HG03139 (cell line): ENCODE measurements around the gene HSF2.

Source experiments
- ATAC-seq: cut with Tn5 transposase; IDR thresholded peaks from one replicate; pipeline ENCODE4 v1.9.1; 2021; ENCODE audit not compliant: unreplicated experiment

HSF2 gene, protein sequence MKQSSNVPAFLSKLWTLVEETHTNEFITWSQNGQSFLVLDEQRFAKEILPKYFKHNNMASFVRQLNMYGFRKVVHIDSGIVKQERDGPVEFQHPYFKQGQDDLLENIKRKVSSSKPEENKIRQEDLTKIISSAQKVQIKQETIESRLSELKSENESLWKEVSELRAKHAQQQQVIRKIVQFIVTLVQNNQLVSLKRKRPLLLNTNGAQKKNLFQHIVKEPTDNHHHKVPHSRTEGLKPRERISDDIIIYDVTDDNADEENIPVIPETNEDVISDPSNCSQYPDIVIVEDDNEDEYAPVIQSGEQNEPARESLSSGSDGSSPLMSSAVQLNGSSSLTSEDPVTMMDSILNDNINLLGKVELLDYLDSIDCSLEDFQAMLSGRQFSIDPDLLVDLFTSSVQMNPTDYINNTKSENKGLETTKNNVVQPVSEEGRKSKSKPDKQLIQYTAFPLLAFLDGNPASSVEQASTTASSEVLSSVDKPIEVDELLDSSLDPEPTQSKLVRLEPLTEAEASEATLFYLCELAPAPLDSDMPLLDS

DNA sequence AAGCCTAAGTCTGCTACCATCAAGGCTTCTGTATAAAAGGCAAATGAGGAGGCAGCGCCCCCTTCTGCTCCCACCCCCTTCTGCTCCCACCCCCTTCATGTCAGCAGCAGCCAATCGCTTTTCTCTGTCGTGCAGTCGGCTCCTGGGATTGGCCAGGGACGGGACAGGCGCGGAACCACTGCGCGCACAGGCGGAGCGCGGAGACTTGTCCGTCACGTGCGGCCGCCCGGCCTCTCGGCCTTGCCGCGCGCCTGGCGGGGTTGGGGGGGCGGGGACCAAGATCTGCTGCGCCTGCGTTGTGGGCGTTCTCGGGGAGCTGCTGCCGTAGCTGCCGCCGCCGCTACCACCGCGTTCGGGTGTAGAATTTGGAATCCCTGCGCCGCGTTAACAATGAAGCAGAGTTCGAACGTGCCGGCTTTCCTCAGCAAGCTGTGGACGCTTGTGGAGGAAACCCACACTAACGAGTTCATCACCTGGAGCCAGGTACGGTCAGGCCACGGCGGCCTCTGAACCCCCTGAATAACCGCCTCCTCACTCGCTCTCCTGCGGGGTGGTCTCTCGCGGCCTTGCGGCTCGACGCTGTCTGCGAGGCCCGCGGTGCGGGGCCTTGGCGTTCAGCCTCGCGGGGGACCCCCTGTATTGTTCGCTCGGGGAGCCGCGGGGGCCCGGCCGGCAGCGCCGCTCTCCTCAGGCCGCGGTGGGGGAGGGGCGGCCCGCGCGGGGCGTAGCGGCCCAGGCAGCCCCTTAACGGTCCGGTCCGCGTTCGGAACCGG lies at the start of gene HSF2:
Gene HSF2, plus strand, starts transcription at position 305 of the 773 bp plus-strand sequence. Its CDS starts 86 bp downstream, at position 391.
- ATAC-seq: peak; percentile 99

DNA sequence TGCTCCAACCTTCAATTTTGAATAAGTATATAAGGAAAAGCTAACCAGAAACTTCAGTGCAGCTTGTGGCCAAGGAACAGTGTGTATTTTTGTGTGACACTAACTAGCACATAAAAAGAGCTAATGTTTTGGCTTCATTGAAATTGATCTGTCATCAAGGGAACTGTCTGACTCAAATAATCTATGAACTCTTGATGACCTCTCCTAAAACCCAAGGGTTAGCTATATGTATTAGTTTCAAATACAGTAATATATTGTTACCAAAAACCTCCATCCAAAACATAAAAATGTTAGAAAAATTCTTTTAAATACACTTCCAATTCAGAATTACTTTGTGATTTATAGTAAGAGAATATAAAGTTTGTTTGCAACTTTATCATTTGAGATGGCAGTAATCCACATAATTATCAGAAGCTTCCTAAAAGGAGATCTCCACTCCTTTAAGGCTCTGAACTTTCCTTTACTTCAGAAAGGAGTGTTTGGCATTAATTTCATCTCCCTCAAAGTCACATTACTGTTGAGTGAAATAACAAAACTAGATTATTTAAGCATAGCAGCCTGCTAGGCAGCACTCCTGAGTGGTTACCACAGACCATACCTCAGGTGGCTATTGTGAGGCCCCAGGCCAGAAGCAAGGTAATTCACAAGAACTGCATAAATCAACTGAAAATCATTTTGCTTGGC lies 46.3 kb upstream of the HSF2 start:
- ATAC-seq: no peak

DNA sequence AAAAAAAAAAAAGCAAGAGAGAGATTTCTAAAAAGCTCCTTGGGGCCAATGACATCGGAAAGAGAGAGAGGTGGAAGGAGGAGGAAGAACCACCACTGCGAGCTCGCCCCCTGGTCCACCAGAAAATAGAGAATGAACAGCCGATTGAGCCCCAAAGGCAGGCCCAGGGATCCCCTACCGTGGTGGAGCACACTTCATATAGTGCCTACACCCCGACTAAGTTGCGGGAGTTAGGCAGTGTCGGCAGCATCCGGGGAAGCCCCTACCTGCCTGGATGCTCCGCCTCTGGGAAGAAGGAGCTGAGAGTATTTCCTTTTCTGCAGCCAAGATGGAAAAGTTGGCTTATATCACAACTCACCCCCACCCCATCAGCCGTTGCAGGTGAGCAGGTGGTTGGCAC lies 38.6 kb upstream of the HSF2 start:
- ATAC-seq: no peak

DNA sequence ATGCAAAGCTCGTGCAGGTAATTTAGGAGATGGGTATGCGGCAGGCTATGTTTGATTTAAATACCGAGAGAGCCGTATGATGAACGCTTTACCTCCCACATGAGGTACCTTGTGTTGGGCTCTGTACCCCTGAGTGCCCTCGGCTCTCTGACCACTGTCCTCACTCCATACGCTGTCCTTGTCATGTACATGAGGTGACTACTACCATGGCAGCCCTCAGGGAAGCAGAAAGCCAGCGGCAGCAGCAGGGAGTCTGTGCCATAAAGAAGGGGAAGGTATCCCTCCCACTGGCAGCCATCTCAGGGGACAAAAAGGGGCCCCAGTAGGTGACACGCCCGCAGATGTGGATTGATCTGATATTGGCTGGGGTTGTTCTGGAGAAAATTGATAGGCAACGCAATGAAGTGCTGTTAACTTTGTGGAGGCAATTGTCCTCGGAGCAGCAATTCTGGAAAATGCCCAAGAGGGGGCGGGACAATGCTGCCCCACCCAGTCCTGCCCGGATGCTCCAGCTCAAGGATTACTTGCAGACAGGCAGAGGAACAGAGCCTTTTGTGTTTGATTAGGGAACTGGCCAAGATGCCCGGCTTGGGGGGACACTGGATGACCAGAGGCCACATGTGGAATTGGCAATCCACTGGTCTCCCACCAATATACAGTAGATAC lies 38.0 kb upstream of the HSF2 start:
- ATAC-seq: no peak

DNA sequence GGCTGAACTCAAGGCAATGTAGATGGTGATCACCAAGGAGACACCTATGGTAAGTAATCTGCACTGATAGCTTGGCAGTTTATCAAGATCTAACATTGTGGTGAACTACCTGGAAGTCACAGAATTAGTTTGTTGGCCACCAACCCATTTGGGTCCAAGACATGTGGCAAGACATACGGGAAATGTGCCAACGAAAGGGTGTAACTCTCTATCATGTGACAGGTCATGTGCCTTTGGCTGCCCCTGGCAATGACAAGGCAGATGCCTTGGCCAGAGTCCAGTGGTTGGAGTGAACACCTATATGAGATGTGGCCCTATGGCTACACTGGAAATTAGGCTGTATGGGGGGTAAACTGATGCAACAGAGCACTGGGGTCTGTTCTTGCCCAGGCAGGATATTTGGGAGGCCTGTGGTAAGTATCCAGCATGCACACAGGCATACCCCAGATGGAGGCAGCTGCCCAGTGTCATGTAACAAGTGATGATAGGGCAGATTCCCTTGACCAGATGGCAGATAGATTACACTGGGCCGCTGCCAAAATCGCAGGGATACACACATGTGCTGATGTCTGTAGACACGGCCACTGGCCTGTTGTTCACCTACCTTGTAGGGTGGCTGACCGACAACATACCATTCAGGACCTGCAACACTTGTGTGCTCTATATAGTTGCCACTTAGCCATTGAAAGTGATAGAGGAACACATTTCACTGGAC lies 35.5 kb upstream of the HSF2 start:
- ATAC-seq: no peak

DNA sequence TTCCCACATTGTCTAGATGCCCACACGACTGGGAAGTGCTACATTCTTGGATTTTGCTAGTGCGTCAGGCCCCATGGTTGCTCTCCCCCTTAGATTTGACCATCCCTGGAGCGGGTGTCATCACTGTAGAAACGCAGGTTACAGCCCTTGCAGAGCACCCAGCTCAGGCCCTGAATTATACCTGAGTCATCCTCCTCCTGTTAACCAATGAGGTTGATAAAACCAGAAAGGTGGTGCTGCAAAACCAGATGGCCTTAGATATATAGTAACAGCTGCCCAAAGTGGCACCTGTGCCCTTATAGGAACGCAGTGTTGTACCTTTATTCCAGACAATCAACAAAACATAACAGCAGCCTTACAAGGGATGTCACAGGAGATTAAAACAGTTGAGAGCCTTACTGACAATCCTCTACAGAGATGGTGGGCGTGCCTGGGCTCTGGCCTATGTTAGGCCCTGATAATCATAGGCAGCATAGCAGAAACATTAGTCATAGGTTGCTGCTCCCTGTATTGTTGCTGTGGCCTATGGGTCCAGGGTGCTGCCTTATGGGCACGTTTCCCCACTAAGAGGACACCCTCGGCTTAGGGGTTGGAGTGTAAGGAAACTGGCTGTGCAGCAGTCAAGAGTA lies 33.6 kb upstream of the HSF2 start:
- no peak for ATAC-seq

DNA sequence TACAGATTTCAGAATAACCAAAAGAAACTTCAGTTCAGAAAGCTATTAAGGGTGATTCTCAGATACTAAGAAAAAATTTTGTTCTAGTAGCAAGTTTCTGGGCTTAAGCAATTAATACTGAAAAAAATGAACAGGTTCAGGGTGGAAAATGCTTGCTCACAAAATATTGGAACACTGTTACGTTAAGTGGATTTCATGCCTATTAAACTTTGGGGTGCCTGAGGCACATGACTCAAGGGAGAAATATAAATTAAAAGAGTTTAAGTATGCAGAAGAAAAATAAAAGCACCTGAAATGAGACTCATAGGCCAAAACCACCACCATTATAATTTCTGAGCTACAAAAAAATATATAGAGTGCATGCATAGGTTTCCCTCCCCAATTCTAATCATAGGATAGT lies 32.3 kb upstream of the HSF2 start:
- ATAC-seq: no peak

DNA sequence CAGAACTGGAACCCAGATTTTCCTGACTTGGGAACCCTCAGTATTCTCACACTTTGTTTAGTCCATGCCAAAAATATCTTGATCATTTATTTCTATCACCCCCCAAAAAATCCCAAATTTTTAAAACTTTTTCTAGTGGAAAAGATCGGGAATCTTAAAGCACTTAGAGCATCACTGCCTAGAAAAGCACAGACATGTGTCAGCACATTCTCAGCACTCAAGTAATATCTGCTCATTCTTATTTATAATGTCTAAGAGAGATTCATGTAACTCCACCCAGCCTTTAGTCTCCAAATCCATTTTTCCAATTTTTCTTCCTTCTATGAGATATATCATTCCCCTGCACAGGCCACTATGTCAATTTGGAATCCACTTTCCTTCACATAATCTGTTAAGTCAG lies 29.9 kb upstream of the HSF2 start:
- no peak for ATAC-seq

DNA sequence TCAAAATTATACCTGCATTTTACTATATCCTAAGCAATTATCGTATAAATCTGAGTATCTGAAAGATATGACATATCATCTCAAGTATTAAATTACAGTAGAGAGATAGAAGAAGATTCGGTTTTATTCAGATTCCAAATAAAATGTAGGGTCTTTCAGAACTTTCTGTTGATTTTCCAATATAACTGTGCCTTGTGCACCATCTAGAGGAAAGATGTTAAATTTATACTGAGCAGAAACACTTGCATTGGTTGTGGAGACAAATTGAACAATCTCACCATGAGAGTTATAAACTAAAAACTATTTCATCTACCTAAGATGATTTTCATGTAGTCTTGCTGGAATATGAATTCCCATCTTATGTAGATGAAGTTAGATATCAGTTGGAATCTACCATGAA lies 26.8 kb upstream of the HSF2 start:
- ATAC-seq: no peak

DNA sequence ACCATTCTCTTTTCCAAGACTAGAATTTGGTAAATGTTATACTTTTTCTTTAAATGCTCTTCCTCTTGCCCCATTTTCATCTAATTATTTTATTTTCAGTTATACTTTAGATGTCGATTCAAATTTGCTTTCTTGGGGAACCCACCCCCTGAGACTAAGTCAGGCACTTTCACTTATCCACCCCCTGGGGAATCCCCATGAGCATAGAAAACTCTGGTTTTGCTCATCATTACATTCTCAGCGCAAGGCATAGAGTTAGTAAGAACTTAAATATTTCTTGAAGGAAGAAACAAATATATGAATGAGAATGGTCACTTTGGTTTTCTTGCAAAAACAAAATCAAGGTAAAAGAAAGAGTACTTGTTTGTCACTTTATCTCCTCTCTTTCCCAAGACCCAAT lies 25.1 kb upstream of the HSF2 start:
- ATAC-seq: no peak

DNA sequence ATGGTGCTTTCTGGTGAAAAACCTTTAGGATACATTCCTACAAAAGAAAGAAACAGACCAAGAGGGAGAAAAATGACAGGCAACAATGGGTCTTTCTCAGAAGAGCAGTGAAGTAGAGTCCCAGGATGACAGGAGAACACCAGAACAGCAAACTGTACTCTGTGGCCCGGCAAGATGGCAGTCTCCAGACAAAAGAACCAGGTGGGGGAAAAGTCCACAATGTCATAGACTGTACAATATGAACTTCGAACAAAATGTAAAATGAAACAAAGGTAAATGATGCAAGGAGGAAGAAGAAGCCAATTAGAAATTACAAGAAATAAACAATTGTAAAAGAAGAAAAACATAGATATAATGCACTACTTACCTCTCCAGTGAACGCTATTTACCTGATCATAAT lies 23.2 kb upstream of the HSF2 start:
- no peak for ATAC-seq

DNA sequence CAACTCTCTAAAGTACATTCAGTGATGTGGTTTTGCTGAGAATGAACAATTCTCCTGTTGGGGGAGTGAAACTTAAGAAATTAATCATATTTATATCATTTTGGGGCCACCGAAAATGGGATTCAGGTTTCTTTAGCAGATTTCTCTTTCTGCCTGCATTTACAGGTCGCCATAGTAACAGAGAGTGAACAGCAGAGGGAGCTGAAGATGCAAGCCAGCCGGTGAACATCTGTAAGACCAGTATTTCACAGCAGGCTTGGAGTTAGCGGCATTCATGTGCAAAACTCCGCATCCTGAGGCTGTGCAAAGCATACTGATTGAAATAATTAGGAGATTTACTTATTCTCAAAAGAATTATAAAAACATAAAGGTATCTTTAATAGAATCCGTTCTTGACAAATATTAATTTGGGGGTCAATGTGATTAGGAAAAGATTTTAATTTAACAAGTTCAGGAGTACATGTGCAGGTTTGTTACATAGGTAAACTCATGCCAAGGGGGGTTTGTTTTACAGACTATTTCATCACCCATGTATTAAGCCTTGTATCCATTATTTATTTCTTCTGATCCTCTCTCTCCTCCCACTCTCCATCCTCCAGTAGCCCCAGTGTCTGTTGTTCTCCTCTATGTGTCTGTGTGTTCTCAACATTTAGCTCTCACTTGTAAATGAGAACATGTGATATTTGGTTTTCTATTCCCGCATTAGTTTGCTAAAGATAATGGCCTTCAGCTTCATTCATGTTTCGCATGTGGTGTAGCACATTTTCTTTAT lies 17.8 kb upstream of the HSF2 start:
- ATAC-seq: peak; percentile 100

DNA sequence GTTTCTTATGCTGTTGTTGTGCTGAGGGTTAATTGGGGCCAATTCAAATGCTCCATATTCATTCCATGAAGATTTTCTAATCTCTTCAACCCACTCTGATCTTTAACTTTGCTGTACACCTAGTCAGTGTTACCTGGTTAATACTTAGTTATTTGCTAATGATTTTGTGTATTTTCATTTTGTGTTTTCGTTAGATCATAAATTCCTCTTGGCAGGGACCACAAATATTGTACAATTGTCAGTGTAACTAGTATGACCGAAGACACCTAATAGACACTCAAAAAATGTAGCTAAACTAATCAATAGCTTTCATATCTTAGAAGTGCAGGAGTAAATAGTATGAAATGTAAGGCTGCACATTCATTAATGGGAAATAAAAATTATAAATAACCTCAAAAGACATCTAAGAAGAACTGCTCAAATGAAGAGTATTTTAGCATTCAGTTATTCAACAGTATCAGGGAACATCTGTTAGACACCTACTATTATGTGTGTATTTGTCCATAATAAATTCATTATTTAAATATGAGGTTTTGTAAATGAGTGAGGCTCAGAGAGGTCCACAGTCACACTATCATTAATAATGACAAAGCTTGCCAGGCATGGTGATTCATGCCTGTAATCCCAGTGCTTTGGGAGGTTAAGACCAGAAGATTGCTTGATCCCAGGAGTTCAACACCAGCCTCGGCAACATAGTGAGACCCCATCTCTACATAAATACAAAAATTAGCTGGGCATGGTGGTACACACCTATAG lies 13.4 kb upstream of the HSF2 start:
- no peak for ATAC-seq

DNA sequence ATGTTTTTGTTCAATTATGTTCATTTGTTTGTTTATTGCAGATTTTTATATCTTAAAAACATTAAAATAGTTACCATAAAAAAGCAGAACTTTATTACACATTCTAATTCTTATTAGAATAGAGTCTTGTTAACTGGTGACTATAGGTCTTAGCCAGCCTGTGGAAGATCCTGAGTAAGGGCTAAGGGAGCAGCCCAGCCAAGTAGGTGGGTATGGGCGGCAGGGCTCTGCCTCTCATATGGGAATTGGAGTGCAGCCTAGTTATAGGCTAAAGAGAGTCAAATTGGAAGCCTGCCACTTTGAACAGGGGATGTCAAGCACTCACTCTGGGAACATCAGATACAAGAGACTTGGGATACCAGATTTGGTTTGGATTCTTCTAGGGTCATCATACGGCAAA lies 10.5 kb upstream of the HSF2 start:
- ATAC-seq: no peak

DNA sequence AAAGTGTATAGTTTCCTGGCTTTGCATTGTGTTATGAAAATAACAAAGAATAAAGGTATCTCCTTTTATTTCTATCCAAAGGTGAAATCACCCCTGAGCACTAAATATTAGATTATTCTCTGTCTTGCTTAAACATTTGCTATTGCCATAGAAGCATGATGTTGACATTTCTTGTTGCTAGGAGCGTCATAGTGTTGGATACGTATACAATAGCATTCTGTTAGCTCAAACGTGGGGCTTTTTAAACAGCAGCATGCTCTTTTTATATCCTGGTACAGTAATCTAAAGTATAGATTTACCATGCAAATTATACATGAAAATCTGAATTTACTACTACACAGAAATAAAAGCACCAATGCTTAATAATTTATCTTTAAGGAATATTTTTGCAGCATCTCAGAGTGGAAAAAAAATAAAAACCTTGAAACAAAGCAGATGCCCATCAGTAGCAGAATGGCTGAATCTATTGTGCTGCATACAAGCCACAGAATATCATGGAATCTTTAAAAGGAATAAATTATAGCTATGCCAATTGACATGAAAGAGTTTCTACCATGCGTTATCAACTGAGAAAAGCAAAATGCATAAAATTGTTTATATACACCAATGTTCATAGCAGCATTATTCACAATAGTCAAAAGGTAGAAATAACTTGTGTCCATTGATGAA lies 9.6 kb upstream of the HSF2 start:
- no peak for ATAC-seq

DNA sequence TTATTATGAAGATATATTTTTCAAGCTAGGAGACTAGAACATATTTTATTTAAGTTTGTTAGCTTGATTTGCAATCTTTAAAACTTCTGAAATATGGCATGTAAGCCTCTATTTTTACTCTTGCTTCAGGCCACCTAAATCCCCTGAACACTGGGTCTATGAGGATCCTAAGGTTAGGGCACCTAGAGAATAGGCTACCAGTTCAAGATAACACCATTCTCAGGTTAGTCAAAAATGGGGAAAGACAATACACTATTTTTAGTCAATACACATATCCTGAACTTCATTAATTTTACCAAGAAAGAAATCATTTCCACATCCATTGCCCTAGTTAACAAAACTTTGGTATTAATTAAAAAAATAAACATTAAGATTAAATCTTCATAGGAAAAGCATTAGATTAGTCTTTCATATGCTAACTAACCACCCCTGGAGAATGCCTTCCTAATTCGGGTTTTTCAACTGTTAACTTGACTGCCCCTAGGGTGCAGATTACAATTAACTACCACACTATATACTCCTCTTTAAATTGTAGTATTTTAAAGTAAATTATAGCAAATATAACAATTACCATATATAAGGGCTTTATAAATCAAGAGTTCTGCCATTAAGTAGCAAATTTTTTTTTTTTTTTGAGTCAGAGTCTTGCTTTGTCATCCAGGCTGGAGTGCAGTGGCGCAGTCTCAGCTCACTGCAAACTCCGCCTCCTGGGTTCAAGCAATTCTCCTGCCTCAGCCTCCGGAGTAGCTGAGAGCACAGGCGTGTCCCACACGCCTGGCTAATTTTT lies 6.7 kb upstream of the HSF2 start:
- ATAC-seq: no peak

DNA sequence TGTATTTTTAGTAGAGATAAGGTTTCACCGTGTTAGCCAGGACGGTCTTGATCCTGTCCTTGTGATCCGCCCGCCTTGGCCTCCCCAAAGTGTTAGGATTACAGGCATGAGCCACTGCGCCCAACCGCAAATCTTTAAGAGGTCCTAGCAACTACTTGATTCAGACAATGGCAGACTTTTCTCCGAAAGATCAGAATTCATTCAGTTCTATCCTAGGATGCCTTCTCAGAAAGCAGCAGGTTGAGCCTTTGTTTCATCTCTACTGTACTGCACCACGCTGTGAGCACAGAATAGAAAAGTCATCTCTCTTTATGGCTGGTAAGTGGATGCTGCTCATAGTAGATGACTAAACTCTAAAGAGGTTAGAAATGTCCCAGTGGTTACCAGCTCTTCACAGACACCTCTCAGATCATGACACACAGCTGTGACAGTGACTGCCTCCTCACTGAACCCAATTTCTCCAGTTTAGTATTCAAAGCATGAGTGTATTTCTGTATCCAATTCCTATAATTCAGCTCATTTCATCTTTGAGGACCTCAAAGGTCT lies 6.0 kb upstream of the HSF2 start:
- ATAC-seq: no peak
